ENCODE data around the gene TBC1D22A. TPM values are rescaled to one million over a fixed set of nuclear protein-coding genes. Genes with fewer than 3 reads are reported as not detected.

TBC1D22A gene
- total RNA-seq, 4 donors from 2014 or later = 31.2 to 111 (median 41.8) TPM

- Histone ChIP-seq H3K4me3 (no peak overlapping the region), H3K9me3 (no peaks in the 10 kb centered on the region), H3K4me1 (peaks cover 0 to 27% (median 16%) of the 10 kb centered on the region in 4 donors), H3K27ac (peak overlapping the region; percentile 23 to 58 (median 55)), H3K36me3 (no peaks in the 10 kb centered on the region), H3K27me3 (no peaks in the 10 kb centered on the region)
- in situ Hi-C loops (cut with MboI; ENCODE audit: low pct_ligation_motif_present in 1 of 4, low pct_unique_long_range_greater_than_20kb in 1 of 4, low sequenced_read_pairs in 3 of 4) = no loop called here
- 96 to 100% methylated on average over 2 to 14 of the region's 14 CpGs for WGBS, 2 donors (ENCODE audit: low coverage in 1 of 2)
- DNase-seq = no peak
- intact Hi-C loops (cut with DNase I; ENCODE audit: low total_unique reads) = no loop called here
- TF ChIP-seq EP300 (IDR thresholded peaks at IDR 0.05; ENCODE audit: low read depth) (no peak), POLR2AphosphoS5 (IDR thresholded peaks at IDR 0.05) (no peak), POLR2A (IDR thresholded peaks at IDR 0.05) (no peak)
- TF ChIP-seq, protein P1, sequence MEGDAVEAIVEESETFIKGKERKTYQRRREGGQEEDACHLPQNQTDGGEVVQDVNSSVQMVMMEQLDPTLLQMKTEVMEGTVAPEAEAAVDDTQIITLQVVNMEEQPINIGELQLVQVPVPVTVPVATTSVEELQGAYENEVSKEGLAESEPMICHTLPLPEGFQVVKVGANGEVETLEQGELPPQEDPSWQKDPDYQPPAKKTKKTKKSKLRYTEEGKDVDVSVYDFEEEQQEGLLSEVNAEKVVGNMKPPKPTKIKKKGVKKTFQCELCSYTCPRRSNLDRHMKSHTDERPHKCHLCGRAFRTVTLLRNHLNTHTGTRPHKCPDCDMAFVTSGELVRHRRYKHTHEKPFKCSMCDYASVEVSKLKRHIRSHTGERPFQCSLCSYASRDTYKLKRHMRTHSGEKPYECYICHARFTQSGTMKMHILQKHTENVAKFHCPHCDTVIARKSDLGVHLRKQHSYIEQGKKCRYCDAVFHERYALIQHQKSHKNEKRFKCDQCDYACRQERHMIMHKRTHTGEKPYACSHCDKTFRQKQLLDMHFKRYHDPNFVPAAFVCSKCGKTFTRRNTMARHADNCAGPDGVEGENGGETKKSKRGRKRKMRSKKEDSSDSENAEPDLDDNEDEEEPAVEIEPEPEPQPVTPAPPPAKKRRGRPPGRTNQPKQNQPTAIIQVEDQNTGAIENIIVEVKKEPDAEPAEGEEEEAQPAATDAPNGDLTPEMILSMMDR (IDR thresholded peaks at IDR 0.05) = no peak
Observed at GRCh38 chr22:46934172-46934745, 171.8 kb downstream of the TBC1D22A start.

DNA sequence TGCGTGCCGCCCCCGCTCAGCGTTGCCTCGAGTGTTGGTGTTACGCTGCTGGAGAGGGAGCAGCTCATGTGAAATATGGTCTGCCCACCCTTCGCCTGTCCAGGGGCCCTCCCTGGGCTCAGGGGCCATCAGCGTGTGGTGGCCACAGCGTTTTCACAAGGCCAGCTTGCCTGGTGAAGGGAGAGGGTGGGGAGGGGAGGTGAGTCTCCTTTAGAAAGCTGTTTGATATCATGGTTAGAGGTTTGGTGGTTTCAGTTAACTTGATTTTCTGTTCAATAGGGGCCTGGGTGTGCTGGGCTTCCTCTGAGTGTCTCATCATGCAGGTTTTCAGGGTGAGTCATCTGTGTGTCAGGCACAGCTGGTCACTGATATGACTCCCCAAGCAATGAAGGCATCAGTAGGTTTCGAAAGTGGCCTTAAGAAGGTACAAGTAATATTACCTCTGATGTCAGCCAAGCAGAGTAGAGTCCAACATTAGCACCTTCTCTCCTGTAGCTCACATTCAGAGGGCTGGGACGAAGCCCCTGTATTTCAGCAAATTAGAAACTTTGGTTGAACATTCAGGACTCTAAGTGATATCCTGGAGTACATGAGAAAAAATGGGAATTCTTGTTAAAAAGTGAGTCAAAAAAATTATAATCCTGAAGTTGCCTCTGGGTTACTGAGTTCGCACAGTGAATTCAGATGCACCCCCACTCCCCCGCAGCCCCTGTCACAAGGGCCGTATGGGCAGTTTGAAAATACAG lies 172.5 kb downstream of the TBC1D22A start:
- H3K36me3 ChIP-seq = no peaks in the 10 kb centered on the region
- 80 to 100% methylated on average over 1 to 14 of the region's 14 CpGs for WGBS, 2 donors (ENCODE audit: low coverage in 1 of 2)
- H3K27me3 ChIP-seq = no peaks in the 10 kb centered on the region
- no peaks in the 10 kb centered on the region for H3K9me3 ChIP-seq
- peak; percentile 30 for DNase-seq
- intact Hi-C loops (cut with DNase I; ENCODE audit: low total_unique reads) (no loop called here), in situ Hi-C loops (cut with MboI; ENCODE audit: low pct_ligation_motif_present in 1 of 4, low pct_unique_long_range_greater_than_20kb in 1 of 4, low sequenced_read_pairs in 3 of 4) (no loop called here)
- no peak for TF ChIP-seq EP300 (IDR thresholded peaks at IDR 0.05; ENCODE audit: low read depth)
- TF ChIP-seq, protein P1 (IDR thresholded peaks at IDR 0.05) = no peak
- no peak for TF ChIP-seq POLR2A (IDR thresholded peaks at IDR 0.05)
- peak in 1 of 3 donors; percentile 8 for TF ChIP-seq POLR2AphosphoS5 (IDR thresholded peaks at IDR 0.05)
- H3K27ac ChIP-seq = peak overlapping the region; percentile 55 to 69 (median 58)
- H3K4me3 ChIP-seq = no peak overlapping the region
- peaks cover 0 to 27% (median 16%) of the 10 kb centered on the region in 4 donors for H3K4me1 ChIP-seq

DNA sequence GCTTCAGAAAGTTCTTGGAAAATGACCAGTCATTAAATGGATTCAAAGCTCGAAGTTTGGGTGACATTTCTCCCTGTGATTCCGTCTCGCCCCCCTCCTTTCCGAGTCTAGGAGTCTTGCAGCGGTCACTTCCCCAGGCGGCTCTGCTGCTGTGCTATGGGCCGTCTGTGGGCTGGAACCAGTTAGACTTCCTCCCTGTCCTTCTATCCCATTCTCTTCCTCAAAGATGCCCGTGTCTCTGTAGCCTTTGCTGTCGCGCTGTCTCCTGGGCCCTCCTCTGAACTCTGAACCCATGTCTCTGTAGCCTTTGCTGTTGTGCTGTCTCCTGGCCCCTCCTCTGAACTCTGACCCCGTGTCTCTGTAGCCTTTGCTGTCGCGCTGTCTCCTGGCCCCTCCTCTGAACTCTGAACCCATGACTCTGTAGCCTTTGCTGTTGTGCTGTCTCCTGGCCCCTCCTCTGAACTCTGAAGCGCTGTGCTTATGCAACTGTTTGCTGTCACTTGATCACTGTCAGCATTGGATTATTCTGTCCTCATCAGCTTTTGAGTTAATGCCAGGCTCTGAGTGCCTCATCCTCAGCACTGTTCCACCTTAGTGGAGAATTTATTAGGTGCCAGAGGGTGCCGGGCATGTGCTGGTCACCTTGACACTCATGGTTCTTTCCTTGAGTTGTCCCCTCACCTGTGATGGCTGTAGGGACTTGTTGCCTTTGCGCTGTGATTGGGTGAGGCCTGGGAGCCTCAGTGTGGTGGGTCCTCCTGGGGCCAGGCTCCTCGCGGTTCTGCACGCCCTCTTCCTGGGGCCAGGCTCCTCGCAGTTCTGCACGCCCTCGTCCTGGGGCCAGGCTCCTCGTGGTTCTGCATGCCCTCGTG lies 173.3 kb downstream of the TBC1D22A start:
- Histone ChIP-seq H3K4me3 (no peak overlapping the region), H3K4me1 (peaks cover 0 to 27% (median 16%) of the 10 kb centered on the region in 4 donors), H3K27me3 (no peaks in the 10 kb centered on the region), H3K27ac (peak overlapping the region; percentile 45 to 71 (median 66)), H3K36me3 (no peaks in the 10 kb centered on the region), H3K9me3 (no peaks in the 10 kb centered on the region)
- 72 to 76% methylated on average over 3 to 24 of the region's 24 CpGs for WGBS, 2 donors (ENCODE audit: low coverage in 1 of 2)
- intact Hi-C loops (cut with DNase I; ENCODE audit: low total_unique reads) = no loop called here
- peak; percentile 66 for DNase-seq
- in situ Hi-C loops (cut with MboI; ENCODE audit: low pct_ligation_motif_present in 1 of 4, low pct_unique_long_range_greater_than_20kb in 1 of 4, low sequenced_read_pairs in 3 of 4) = no loop called here
- TF ChIP-seq POLR2AphosphoS5 (IDR thresholded peaks at IDR 0.05) (no peak), EP300 (IDR thresholded peaks at IDR 0.05; ENCODE audit: low read depth) (no peak), POLR2A (IDR thresholded peaks at IDR 0.05) (no peak)
- TF ChIP-seq, protein P1 (IDR thresholded peaks at IDR 0.05) = no peak

Measured in transverse colon (tissue), 4 donors.